ENCODE measurements around the gene GULP1. TPM values are rescaled to one million over a fixed set of nuclear protein-coding genes. Genes with fewer than 3 reads are reported as not detected.

The GULP1 gene
- total and polyA plus RNA-seq, 2 of the 4 experiments (the other 2 are of a cell fraction) = 24.4 to 40.1 TPM

GRCh38 chr2:188394931-188395472 is 103.3 kb downstream of the GULP1 start:
- ATAC-seq (ENCODE audit: low read depth) (no peak), DNase-seq (no peak)
- H2BK15ac ChIP-seq (ENCODE audit: low read depth, low read length) = no peak overlapping the region
- H2BK5ac ChIP-seq (ENCODE audit: low read depth, low read length, poor library complexity, severe bottlenecking) = no peak overlapping the region
- intact Hi-C loops (cut with micrococcal nuclease) (no loop called here), in situ Hi-C loops (cut with MboI; ENCODE audit: low sequenced_read_pairs) (no loop called here), dilution Hi-C loops (cut with HindIII; ENCODE audit: low sequenced_read_pairs, unreplicated experiment) (no loop called here)
- H3K27me3 ChIP-seq (ENCODE audit: control insufficient read depth, insufficient read depth, low read length) = no peaks in the 10 kb centered on the region
- ChIA-PET POLR2A (ENCODE audit: unreplicated experiment) (no interaction called here), CTCF (no interaction called here)
- no peak overlapping the region for H3K14ac ChIP-seq (replicated peaks; ENCODE audit: low read depth, low read length)
- H4K91ac ChIP-seq (ENCODE audit: insufficient read depth, low read depth, low read length) = no peak overlapping the region
- H2AK5ac ChIP-seq (ENCODE audit: low read depth, low read length) = no peak overlapping the region
- H2AK9ac ChIP-seq (replicated peaks; ENCODE audit: low read depth, low read length, poor library complexity) = no peak overlapping the region
- 0 out of 2 replicates have a peak overlapping the region, but pooled peaks have one; percentile 24 for H3K4ac ChIP-seq (ENCODE audit: low read depth, low read length)
- H2AFZ ChIP-seq (replicated peaks; ENCODE audit: low read length, poor library complexity) = no peak overlapping the region
- H2BK20ac ChIP-seq (ENCODE audit: low read depth, low read length) = no peak overlapping the region
- H3K36me3 ChIP-seq (ENCODE audit: control insufficient read depth, insufficient read depth, low read length) = no peaks in the 10 kb centered on the region
- H3K27ac ChIP-seq (ENCODE audit: insufficient read depth, low read length) = no peak overlapping the region
- no peaks in the 10 kb centered on the region for H4K20me1 ChIP-seq (ENCODE audit: insufficient read depth, low read length)
- H3K23ac ChIP-seq (ENCODE audit: low read depth, low read length) = no peak overlapping the region
- no peak for TF ChIP-seq MXI1 (IDR thresholded peaks at IDR 0.05; ENCODE audit: borderline replicate concordance, low read depth, low read length)
- TF ChIP-seq MAFK (IDR thresholded peaks at IDR 0.05; ENCODE audit: low read depth, low read length) = no peak
- no peak for TF ChIP-seq BHLHE40 (IDR thresholded peaks at IDR 0.05; ENCODE audit: low read depth, low read length)
- no peak overlapping the region for H3K18ac ChIP-seq (ENCODE audit: low read depth, low read length)
- WGBS, 2 experiments (ENCODE audit: extremely low coverage in 2 of 2, insufficient read length in 1 of 2) = 100% methylated on average over 3 of the region's 4 CpGs; no CpG with 5 or more reads in 1 of the 2 experiments
- no peak overlapping the region for H3K4me3 ChIP-seq (ENCODE audit: insufficient read depth, low read depth, low read length)
- no peak overlapping the region for H3K9ac ChIP-seq (ENCODE audit: low read depth, low read length)
- no peaks in the 10 kb centered on the region for H3K9me3 ChIP-seq (ENCODE audit: control insufficient read depth, insufficient read depth, low read length)
- H3K4me1 ChIP-seq (ENCODE audit: control insufficient read depth, insufficient read depth, low read length) = no peaks in the 10 kb centered on the region
- no peak overlapping the region for H3K56ac ChIP-seq (ENCODE audit: extremely low read depth, insufficient read depth, low read length)
- no peak overlapping the region for H4K5ac ChIP-seq (ENCODE audit: low read depth, low read length)
- no TSS peak for BruUV-seq (replicated peaks)
- H2BK120ac ChIP-seq (ENCODE audit: low read depth, low read length) = no peak overlapping the region; the same call in 1 of the 2 replicates
- no peak overlapping the region for H3K4me2 ChIP-seq (ENCODE audit: low read depth, low read length)
- H4K8ac ChIP-seq (ENCODE audit: low read depth in 2 of 2, low read length in 2 of 2) = no peak overlapping the region
- 0 out of 2 replicates have a peak, but pooled peaks cover 3% of the 10 kb centered on the region for H3K9me1 ChIP-seq (ENCODE audit: insufficient read depth, low read length)
- H3K79me1 ChIP-seq (ENCODE audit: low read depth in 1 of 2, low read length in 2 of 2) = peaks cover 5 to 42% of the 10 kb centered on the region in 2 experiments
